GM23338 (cell line): ENCODE results near the gene DAO. TPM values are rescaled to one million over a fixed set of nuclear protein-coding genes. Genes with fewer than 3 reads are reported as not detected.

Experiments used
- ATAC-seq: fragments of 200-7000 bp; cut with Tn5 transposase; 3 replicates; pipeline ENCODE4 v1.9.1; 2020
- DNase-seq: peaks from one replicate; pipeline ENCODE4 v3.0.0-alpha.2; 2015; ENCODE audit warnings: low spot score
- H2AFZ ChIP-seq: fragments of 200-600 bp; sonication (generic); 2 replicates; pipeline ENCODE4 v1.8.0; 2016; ENCODE audit warnings: antibody characterized with exemption, mild to moderate bottlenecking, moderate library complexity
- H3F3A ChIP-seq: fragments of 200-600 bp; sonication (generic); replicated peaks from 2 replicates; pipeline ENCODE4 v1.8.0; 2017; ENCODE audit warnings: antibody characterized with exemption, mixed run types, low read depth
- H3K27ac ChIP-seq: fragments of 200-600 bp; sonication (generic); 2 replicates; pipeline ENCODE4 v1.6.1; 2016; ENCODE audit warnings: low read depth
- H3K27me3 ChIP-seq: fragments of 200-600 bp; sonication (generic); 2 replicates; pipeline ENCODE4 v1.8.0; 2016; ENCODE audit warnings: mild to moderate bottlenecking, mixed run types, moderate library complexity; ENCODE audit not compliant: insufficient read depth
- H3K36me3 ChIP-seq: fragments of 200-600 bp; sonication (generic); 2 replicates; pipeline ENCODE4 v1.8.0; 2016; ENCODE audit warnings: mild to moderate bottlenecking; ENCODE audit not compliant: insufficient read depth
- H3K4me1 ChIP-seq: fragments of 200-600 bp; sonication (generic); 2 replicates; pipeline ENCODE4 v1.8.0; 2016; ENCODE audit warnings: mild to moderate bottlenecking, moderate library complexity; ENCODE audit not compliant: insufficient read depth
- H3K4me2 ChIP-seq: fragments of 200-600 bp; sonication (generic); 2 replicates; pipeline ENCODE4 v1.7.1; 2017; ENCODE audit warnings: mixed run types
- H3K4me3 ChIP-seq: fragments of 200-600 bp; sonication (generic); 2 replicates; pipeline ENCODE4 v1.6.1; 2016; ENCODE audit warnings: mixed run types
- H3K79me2 ChIP-seq: fragments of 200-600 bp; sonication (generic); replicated peaks from 2 replicates; pipeline ENCODE4 v1.8.0; 2017; ENCODE audit warnings: mild to moderate bottlenecking; ENCODE audit not compliant: insufficient read depth
- H3K9me2 ChIP-seq: fragments of 200-600 bp; sonication (generic); 2 replicates; pipeline ENCODE4 v1.8.0; 2017; ENCODE audit not compliant: insufficient read depth
- H4K20me1 ChIP-seq: fragments of 200-600 bp; sonication (generic); replicated peaks from 2 replicates; pipeline ENCODE4 v1.8.0; 2017; ENCODE audit warnings: mild to moderate bottlenecking; ENCODE audit not compliant: insufficient read depth
- H3K27ac Mint-ChIP-seq: 2 replicates; pipeline ENCODE4 v1.8.0; 2020; ENCODE audit warnings: inconsistent platforms, mild to moderate bottlenecking, moderate library complexity, mixed read lengths
- H3K27me3 Mint-ChIP-seq: 3 replicates; pipeline ENCODE4 v1.8.0; 2022; ENCODE audit warnings: low read depth, mild to moderate bottlenecking, moderate library complexity, mixed read lengths, inconsistent platforms; ENCODE audit not compliant: insufficient read depth, poor library complexity
- H3K36me3 Mint-ChIP-seq: 3 replicates; pipeline ENCODE4 v1.8.0; 2021; ENCODE audit warnings: low read depth, mild to moderate bottlenecking, inconsistent platforms, moderate library complexity, mixed read lengths
- H3K4me1 Mint-ChIP-seq: 3 replicates; pipeline ENCODE4 v1.8.0; 2020; ENCODE audit warnings: mild to moderate bottlenecking, inconsistent platforms, mixed read lengths
- H3K4me3 Mint-ChIP-seq: 3 replicates; pipeline ENCODE4 v1.8.0; 2021; ENCODE audit warnings: moderate library complexity, mild to moderate bottlenecking, inconsistent platforms, mixed read lengths
- H3K9me3 Mint-ChIP-seq: 3 replicates; pipeline ENCODE4 v1.8.0; 2020; ENCODE audit warnings: moderate library complexity, mild to moderate bottlenecking, inconsistent platforms, mixed read lengths
- CREB1 ChIP-seq: fragments of 250-450 bp; sonication (Bioruptor Pico); IDR thresholded peaks from 2 replicates; pipeline ENCODE4 v1.5.0; 2020; ENCODE audit warnings: low read depth, mild to moderate bottlenecking, moderate library complexity
- CTCF ChIP-seq, 2 experiments: fragments of 200-600 bp in 1 of 2; sonication (generic) in 1 of 2; conservative IDR thresholded peaks; 2 replicates each; pipeline versions ENCODE4 v1.5.1 to v1.6.1; 2016 to 2017; ENCODE audit warnings: antibody characterized with exemption in 2 of 2, low read depth in 2 of 2, mild to moderate bottlenecking in 2 of 2, moderate library complexity in 1 of 2
- ETS1 ChIP-seq: IDR thresholded peaks from 2 replicates; pipeline ENCODE4 v1.6.1; 2016; ENCODE audit warnings: antibody characterized with exemption
- EZH2 ChIP-seq: fragments of 200-600 bp; sonication (generic); IDR thresholded peaks from one replicate; pipeline ENCODE4 v1.8.0; 2017; ENCODE audit warnings: antibody characterized with exemption, mild to moderate bottlenecking, low read depth; ENCODE audit not compliant: unreplicated experiment
- EZH2phosphoT487 ChIP-seq: fragments of 200-600 bp; sonication (generic); IDR thresholded peaks from one replicate; pipeline ENCODE4 v1.8.1; 2018; ENCODE audit warnings: antibody characterized with exemption; ENCODE audit not compliant: unreplicated experiment
- JUNB ChIP-seq: IDR thresholded peaks from one replicate; pipeline ENCODE4 v1.6.1; 2016; ENCODE audit warnings: antibody characterized with exemption; ENCODE audit not compliant: unreplicated experiment
- NANOG ChIP-seq: IDR thresholded peaks from 2 replicates; pipeline ENCODE4 v1.6.1; 2016; ENCODE audit warnings: antibody characterized with exemption, borderline replicate concordance
- POLR2AphosphoS5 ChIP-seq: IDR thresholded peaks from 2 replicates; pipeline ENCODE4 v1.6.1; 2016; ENCODE audit warnings: antibody characterized with exemption, low read depth
- REST ChIP-seq: IDR thresholded peaks from one replicate; pipeline ENCODE4 v1.6.1; 2018; ENCODE audit warnings: antibody characterized with exemption; ENCODE audit not compliant: unreplicated experiment
- STAT1 ChIP-seq: IDR thresholded peaks from one replicate; pipeline ENCODE4 v1.6.1; 2016; ENCODE audit warnings: antibody characterized with exemption; ENCODE audit not compliant: unreplicated experiment
- ZNF114 ChIP-seq: fragments of 250-450 bp; sonication (Bioruptor Pico); IDR thresholded peaks from 2 replicates; pipeline ENCODE4 v1.5.0; 2020; ENCODE audit warnings: mild to moderate bottlenecking, moderate library complexity
- ZNF331 ChIP-seq: fragments of 250-450 bp; sonication (Bioruptor Pico); IDR thresholded peaks from 2 replicates; pipeline ENCODE4 v1.5.0; 2020; ENCODE audit warnings: low read depth, mild to moderate bottlenecking, moderate library complexity
- ZNF462 ChIP-seq: fragments of 250-450 bp; sonication (Bioruptor Pico); IDR thresholded peaks from 2 replicates; pipeline ENCODE4 v1.5.0; 2020; ENCODE audit warnings: mild to moderate bottlenecking, moderate library complexity
- polyA plus RNA-seq: library from polyadenylated mRNA; unstranded; fragments of >200 nt; fragmentation: Nextera tagmentation; extraction: Ambion mirVana; gene quantifications from 2 replicates; pipeline ENCODE4 v1.2.1, GENCODE V29; 2016
- total RNA-seq: library from RNA; depleted of rRNA; stranded (reverse); fragments of >200 nt; shearing (Covaris generic); gene quantifications from 2 replicates; pipeline ENCODE4 v1.2.3, GENCODE V29; 2014

DAO gene
- total and polyA plus RNA-seq, 2 experiments from 2014 or later = not detected

GRCh38 chr12:108862588-108862959 lies 17.3 kb upstream of the DAO start:
- no peak for TF ChIP-seq NANOG
- TF ChIP-seq ZNF462 (CRISPR knock-in tag) = no peak
- TF ChIP-seq ETS1 = no peak
- TF ChIP-seq ZNF114 (CRISPR knock-in tag) = no peak
- no peak for TF ChIP-seq CREB1 (CRISPR knock-in tag)
- TF ChIP-seq REST = no peak
- TF ChIP-seq JUNB = no peak
- no peak for TF ChIP-seq EZH2
- no peak for TF ChIP-seq CTCF (conservative IDR thresholded peaks at IDR 0.05; ENCODE audit: low read depth in 2 of 2)
- TF ChIP-seq ZNF331 (CRISPR knock-in tag) = no peak
- no peak for TF ChIP-seq EZH2phosphoT487
- no peak for TF ChIP-seq POLR2AphosphoS5
- no peak for TF ChIP-seq STAT1
- H3K27ac ChIP-seq = no peak overlapping the region
- H3K4me1 ChIP-seq = peaks cover 21% of the 10 kb centered on the region
- Mint-ChIP-seq H3K36me3 (peaks cover 3% of the 10 kb centered on the region; the same call in 2 of the 3 replicates), H3K9me3 (peaks cover 2% of the 10 kb centered on the region; the same call in 2 of the 3 replicates), H3K4me3 (no peak overlapping the region), H3K27me3 (peaks cover 2% of the 10 kb centered on the region), H3K4me1 (peaks cover 22% of the 10 kb centered on the region), H3K27ac (no peak overlapping the region)
- H4K20me1 ChIP-seq = no peaks in the 10 kb centered on the region
- H3K9me2 ChIP-seq = no peaks in the 10 kb centered on the region
- DNase-seq = no peak
- H3K4me2 ChIP-seq = no peak overlapping the region
- ATAC-seq = no peak
- no peaks in the 10 kb centered on the region for H3F3A ChIP-seq
- no peak overlapping the region for H2AFZ ChIP-seq
- H3K4me3 ChIP-seq = no peak overlapping the region
- H3K36me3 ChIP-seq = no peaks in the 10 kb centered on the region
- H3K79me2 ChIP-seq = no peaks in the 10 kb centered on the region
- H3K27me3 ChIP-seq = peaks cover 12% of the 10 kb centered on the region
